Neural cell (in vitro differentiated cells): ENCODE measurements around the gene FAM227B. TPM values are rescaled to one million over a fixed set of nuclear protein-coding genes. Genes with fewer than 3 reads are reported as not detected.

Experiments
- H2AFZ ChIP-seq: fragments of 200-600, 300-800 bp; sonication (generic), shearing (Covaris generic); 2 replicates; pipeline ENCODE4 v1.6.0; 2014; ENCODE audit warnings: low read depth, mild to moderate bottlenecking, antibody characterized with exemption, low read length, moderate library complexity
- H3F3A ChIP-seq: fragments of 200-600 bp; shearing (Covaris generic); 2 replicates; pipeline ENCODE4 v1.6.1; 2016; ENCODE audit warnings: mild to moderate bottlenecking, moderate library complexity, mixed read lengths, antibody characterized with exemption, low read length; ENCODE audit not compliant: insufficient read depth, poor library complexity, severe bottlenecking
- H3K27ac ChIP-seq: fragments of 200-600, 300-800 bp; sonication (generic), shearing (Covaris generic); 2 replicates; pipeline ENCODE4 v1.5.1; 2014; ENCODE audit warnings: mild to moderate bottlenecking, low read length, moderate library complexity
- H3K27me3 ChIP-seq: fragments of 300-800, 200-600 bp; sonication (generic), shearing (Covaris generic); 2 replicates; pipeline ENCODE4 v1.6.0; 2014; ENCODE audit warnings: mild to moderate bottlenecking, low read depth, low read length, moderate library complexity; ENCODE audit not compliant: insufficient read depth
- H3K36me3 ChIP-seq: fragments of 300-800, 200-600 bp; sonication (generic), shearing (Covaris generic); 2 replicates; pipeline ENCODE4 v1.5.1; 2014; ENCODE audit warnings: mild to moderate bottlenecking, antibody characterized with exemption, low read length, moderate library complexity; ENCODE audit not compliant: insufficient read depth
- H3K4me2 ChIP-seq: fragments of 300-800, 200-600 bp; sonication (generic), shearing (Covaris generic); 2 replicates; pipeline ENCODE4 v1.6.0; 2014; ENCODE audit warnings: mild to moderate bottlenecking, low read length
- H3K4me3 ChIP-seq: fragments of 300-800, 200-600 bp; sonication (generic), shearing (Covaris generic); 2 replicates; pipeline ENCODE4 v1.5.1; 2014; ENCODE audit warnings: mild to moderate bottlenecking, low read length, moderate library complexity
- H3K79me2 ChIP-seq: fragments of 200-600 bp; shearing (Covaris generic); replicated peaks from 2 replicates; pipeline ENCODE4 v1.6.0; 2014; ENCODE audit warnings: mild to moderate bottlenecking, low read length, moderate library complexity; ENCODE audit not compliant: insufficient read depth
- H3K9ac ChIP-seq: fragments of 300-800, 200-600 bp; sonication (generic), shearing (Covaris generic); 2 replicates; pipeline ENCODE4 v1.6.1; 2016; ENCODE audit warnings: mild to moderate bottlenecking, low read length, mixed read lengths
- H3K9me2 ChIP-seq: fragments of 200-600 bp; shearing (Covaris generic); 2 replicates; pipeline ENCODE4 v1.6.1; 2016; ENCODE audit warnings: mild to moderate bottlenecking, low read length, mixed read lengths; ENCODE audit not compliant: insufficient read depth
- H3K9me3 ChIP-seq: fragments of 200-600, 300-800 bp; sonication (generic), shearing (Covaris generic); 2 replicates; pipeline ENCODE4 v1.6.1; 2016; ENCODE audit warnings: mild to moderate bottlenecking, mixed run types, low read length, moderate library complexity, mixed read lengths
- H4K20me1 ChIP-seq: fragments of 200-600 bp; shearing (Covaris generic); 2 replicates; pipeline ENCODE4 v1.6.1; 2016; ENCODE audit warnings: mild to moderate bottlenecking, mixed run types; ENCODE audit not compliant: insufficient read depth
- EP300 ChIP-seq: fragments of 450-650 bp; conservative IDR thresholded peaks from 2 replicates; pipeline ENCODE4 v1.6.1; 2014; ENCODE audit warnings: antibody characterized with exemption, mild to moderate bottlenecking, moderate library complexity; ENCODE audit not compliant: poor library complexity, severe bottlenecking
- EZH2 ChIP-seq: fragments of 200-600, 300-800 bp; shearing (Covaris generic), sonication (generic); IDR thresholded peaks from 2 replicates; pipeline ENCODE4 v1.6.1; 2014; ENCODE audit warnings: antibody characterized with exemption, low read length, borderline replicate concordance, mild to moderate bottlenecking; ENCODE audit not compliant: insufficient read depth, poor library complexity, severe bottlenecking
- MXI1 ChIP-seq: fragments of 450-650 bp; conservative IDR thresholded peaks from 2 replicates; pipeline ENCODE4 v1.6.1; 2014; ENCODE audit warnings: antibody characterized with exemption, mild to moderate bottlenecking; ENCODE audit not compliant: poor library complexity, severe bottlenecking
- POLR2AphosphoS5 ChIP-seq: IDR thresholded peaks from 2 replicates; pipeline ENCODE4 v1.6.1; 2012
- RAD21 ChIP-seq: fragments of 450-650 bp; conservative IDR thresholded peaks from 2 replicates; pipeline ENCODE4 v1.6.1; 2014; ENCODE audit warnings: antibody characterized with exemption, mild to moderate bottlenecking, moderate library complexity
- SMC3 ChIP-seq: fragments of 450-650 bp; conservative IDR thresholded peaks from 2 replicates; pipeline ENCODE4 v1.6.1; 2014; ENCODE audit warnings: antibody characterized with exemption, mild to moderate bottlenecking, moderate library complexity; ENCODE audit not compliant: poor library complexity
- TAF1 ChIP-seq: IDR thresholded peaks from 2 replicates; pipeline ENCODE4 v1.6.1; 2012; ENCODE audit warnings: low read depth
- polyA plus RNA-seq: library from polyadenylated mRNA; depleted of rRNA; stranded (reverse); fragments of >200 nt; gene quantifications from 2 replicates; pipeline ENCODE4 v1.2.3, GENCODE V29; 2014
- TF ChIP-seq, protein P1 (sequence below): IDR thresholded peaks from 2 replicates; pipeline ENCODE4 v1.6.1; 2012; ENCODE audit warnings: borderline replicate concordance
- TF ChIP-seq, protein P2 (sequence below): fragments of 450-650 bp; IDR thresholded peaks from 2 replicates; pipeline ENCODE4 v1.5.1; 2014; ENCODE audit warnings: antibody characterized with exemption, mild to moderate bottlenecking, moderate library complexity; ENCODE audit not compliant: poor library complexity, severe bottlenecking

FAM227B gene
- polyA plus RNA-seq, 1 donor from 2014 or later: 0.88 TPM

DNA sequence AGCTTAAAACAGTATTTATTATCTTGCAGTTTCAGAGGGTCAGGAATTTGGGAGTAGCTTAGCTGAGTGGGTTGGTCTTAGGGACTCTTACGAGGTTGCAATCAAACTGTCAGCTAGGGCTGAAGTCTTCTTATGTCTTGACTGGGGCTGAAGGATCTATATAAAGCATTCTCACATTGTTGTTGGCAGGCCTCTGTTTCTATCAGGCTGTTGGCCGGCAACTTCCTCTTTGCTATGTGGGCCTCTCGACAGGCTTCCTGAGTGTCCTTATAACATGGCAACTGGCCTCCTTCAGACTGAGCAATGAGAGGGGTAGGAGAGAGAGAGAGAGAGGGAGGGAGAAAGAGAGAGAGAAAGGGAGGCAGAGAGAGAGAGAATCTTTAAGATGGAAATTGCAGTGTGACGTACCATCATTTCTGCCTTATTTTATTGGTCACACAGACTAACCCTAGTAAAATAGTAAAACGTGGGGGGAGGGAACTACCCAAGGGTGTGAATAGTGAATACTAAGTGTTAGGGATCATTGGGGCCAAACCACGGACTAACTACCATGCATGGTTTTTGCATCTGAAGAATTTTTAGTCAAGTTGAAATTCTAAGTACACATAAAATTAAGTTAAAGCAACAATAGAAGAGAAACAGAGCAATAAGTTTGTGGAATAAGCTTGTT is 181.5 kb downstream of the FAM227B start:
- H3F3A ChIP-seq: no peaks in the 10 kb centered on the region
- TF ChIP-seq MXI1: no peak
- TF ChIP-seq SMC3: no peak
- TF ChIP-seq, protein P1, sequence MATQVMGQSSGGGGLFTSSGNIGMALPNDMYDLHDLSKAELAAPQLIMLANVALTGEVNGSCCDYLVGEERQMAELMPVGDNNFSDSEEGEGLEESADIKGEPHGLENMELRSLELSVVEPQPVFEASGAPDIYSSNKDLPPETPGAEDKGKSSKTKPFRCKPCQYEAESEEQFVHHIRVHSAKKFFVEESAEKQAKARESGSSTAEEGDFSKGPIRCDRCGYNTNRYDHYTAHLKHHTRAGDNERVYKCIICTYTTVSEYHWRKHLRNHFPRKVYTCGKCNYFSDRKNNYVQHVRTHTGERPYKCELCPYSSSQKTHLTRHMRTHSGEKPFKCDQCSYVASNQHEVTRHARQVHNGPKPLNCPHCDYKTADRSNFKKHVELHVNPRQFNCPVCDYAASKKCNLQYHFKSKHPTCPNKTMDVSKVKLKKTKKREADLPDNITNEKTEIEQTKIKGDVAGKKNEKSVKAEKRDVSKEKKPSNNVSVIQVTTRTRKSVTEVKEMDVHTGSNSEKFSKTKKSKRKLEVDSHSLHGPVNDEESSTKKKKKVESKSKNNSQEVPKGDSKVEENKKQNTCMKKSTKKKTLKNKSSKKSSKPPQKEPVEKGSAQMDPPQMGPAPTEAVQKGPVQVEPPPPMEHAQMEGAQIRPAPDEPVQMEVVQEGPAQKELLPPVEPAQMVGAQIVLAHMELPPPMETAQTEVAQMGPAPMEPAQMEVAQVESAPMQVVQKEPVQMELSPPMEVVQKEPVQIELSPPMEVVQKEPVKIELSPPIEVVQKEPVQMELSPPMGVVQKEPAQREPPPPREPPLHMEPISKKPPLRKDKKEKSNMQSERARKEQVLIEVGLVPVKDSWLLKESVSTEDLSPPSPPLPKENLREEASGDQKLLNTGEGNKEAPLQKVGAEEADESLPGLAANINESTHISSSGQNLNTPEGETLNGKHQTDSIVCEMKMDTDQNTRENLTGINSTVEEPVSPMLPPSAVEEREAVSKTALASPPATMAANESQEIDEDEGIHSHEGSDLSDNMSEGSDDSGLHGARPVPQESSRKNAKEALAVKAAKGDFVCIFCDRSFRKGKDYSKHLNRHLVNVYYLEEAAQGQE: no peak
- TF ChIP-seq TAF1: no peak
- no peak for TF ChIP-seq EZH2
- no peak for TF ChIP-seq POLR2AphosphoS5
- TF ChIP-seq EP300: no peak
- TF ChIP-seq, protein P2, sequence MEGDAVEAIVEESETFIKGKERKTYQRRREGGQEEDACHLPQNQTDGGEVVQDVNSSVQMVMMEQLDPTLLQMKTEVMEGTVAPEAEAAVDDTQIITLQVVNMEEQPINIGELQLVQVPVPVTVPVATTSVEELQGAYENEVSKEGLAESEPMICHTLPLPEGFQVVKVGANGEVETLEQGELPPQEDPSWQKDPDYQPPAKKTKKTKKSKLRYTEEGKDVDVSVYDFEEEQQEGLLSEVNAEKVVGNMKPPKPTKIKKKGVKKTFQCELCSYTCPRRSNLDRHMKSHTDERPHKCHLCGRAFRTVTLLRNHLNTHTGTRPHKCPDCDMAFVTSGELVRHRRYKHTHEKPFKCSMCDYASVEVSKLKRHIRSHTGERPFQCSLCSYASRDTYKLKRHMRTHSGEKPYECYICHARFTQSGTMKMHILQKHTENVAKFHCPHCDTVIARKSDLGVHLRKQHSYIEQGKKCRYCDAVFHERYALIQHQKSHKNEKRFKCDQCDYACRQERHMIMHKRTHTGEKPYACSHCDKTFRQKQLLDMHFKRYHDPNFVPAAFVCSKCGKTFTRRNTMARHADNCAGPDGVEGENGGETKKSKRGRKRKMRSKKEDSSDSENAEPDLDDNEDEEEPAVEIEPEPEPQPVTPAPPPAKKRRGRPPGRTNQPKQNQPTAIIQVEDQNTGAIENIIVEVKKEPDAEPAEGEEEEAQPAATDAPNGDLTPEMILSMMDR: no peak
- no peak for TF ChIP-seq RAD21
- no peak overlapping the region for H3K9ac ChIP-seq

DNA sequence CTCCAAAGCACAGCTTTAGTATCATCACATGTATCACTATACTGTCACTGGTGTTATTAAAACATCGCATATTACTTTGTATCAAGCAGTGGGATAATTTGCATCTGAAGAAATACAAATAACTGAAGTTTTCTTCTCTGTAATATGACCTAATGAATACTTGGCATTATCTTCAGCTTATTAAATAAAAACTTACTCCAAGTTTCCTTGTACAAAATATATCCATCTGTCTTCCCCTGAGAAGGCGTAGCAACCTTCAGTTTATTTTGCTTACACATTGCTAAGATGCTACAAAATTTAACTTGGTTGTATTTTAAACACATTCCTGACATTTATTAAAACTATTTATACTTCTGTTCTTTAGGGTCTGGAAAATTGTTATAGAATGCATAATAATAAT is 183.9 kb downstream of the FAM227B start:
- H3K9ac ChIP-seq: no peak overlapping the region
- H3K36me3 ChIP-seq: no peaks in the 10 kb centered on the region
- H3K27me3 ChIP-seq: no peaks in the 10 kb centered on the region
- H3K4me3 ChIP-seq: no peak overlapping the region
- no peaks in the 10 kb centered on the region for H3K79me2 ChIP-seq
- H3K4me2 ChIP-seq: no peak overlapping the region
- TF ChIP-seq POLR2AphosphoS5 (no peak), EP300 (no peak), MXI1 (no peak), RAD21 (no peak), TAF1 (no peak), SMC3 (no peak), EZH2 (no peak)
- TF ChIP-seq, protein P2: no peak
- TF ChIP-seq, protein P1: no peak
- no peak overlapping the region for H3K27ac ChIP-seq
- no peaks in the 10 kb centered on the region for H4K20me1 ChIP-seq
- H3K9me2 ChIP-seq: no peaks in the 10 kb centered on the region
- no peaks in the 10 kb centered on the region for H3K9me3 ChIP-seq
- H3F3A ChIP-seq: no peaks in the 10 kb centered on the region
- no peak overlapping the region for H2AFZ ChIP-seq

More for the DNA sequence above, 181.5 kb downstream of the FAM227B start:
- H4K20me1 ChIP-seq: no peaks in the 10 kb centered on the region
- H3K9me2 ChIP-seq: no peaks in the 10 kb centered on the region
- H3K4me3 ChIP-seq: no peak overlapping the region
- H3K36me3 ChIP-seq: no peaks in the 10 kb centered on the region
- no peaks in the 10 kb centered on the region for H3K27me3 ChIP-seq
- no peaks in the 10 kb centered on the region for H3K9me3 ChIP-seq
- H3K79me2 ChIP-seq: no peaks in the 10 kb centered on the region
- no peak overlapping the region for H3K27ac ChIP-seq
- no peak overlapping the region for H2AFZ ChIP-seq
- H3K4me2 ChIP-seq: no peak overlapping the region
